Endothelial cell (in vitro differentiated cells): Measurements from ENCODE around the gene TXLNB. TPM values are rescaled to one million over a fixed set of nuclear protein-coding genes. Genes with fewer than 3 reads are reported as not detected.

Experiments used
- DNase-seq: peaks from one replicate; pipeline ENCODE4 v3.0.0; 2021; ENCODE audit warnings: low spot score
- H3K27ac Mint-ChIP-seq: one replicate; pipeline ENCODE4 v1.8.0; 2021; ENCODE audit warnings: mixed read lengths, inconsistent platforms; ENCODE audit not compliant: unreplicated experiment
- H3K27me3 Mint-ChIP-seq: one replicate; pipeline ENCODE4 v1.8.0; 2021; ENCODE audit warnings: mild to moderate bottlenecking, moderate library complexity, mixed read lengths, inconsistent platforms; ENCODE audit not compliant: unreplicated experiment
- H3K36me3 Mint-ChIP-seq: one replicate; pipeline ENCODE4 v1.8.0; 2021; ENCODE audit warnings: mild to moderate bottlenecking, low read depth, mixed read lengths, inconsistent platforms; ENCODE audit not compliant: unreplicated experiment
- H3K4me1 Mint-ChIP-seq: one replicate; pipeline ENCODE4 v1.8.0; 2021; ENCODE audit warnings: mild to moderate bottlenecking, mixed read lengths, inconsistent platforms; ENCODE audit not compliant: unreplicated experiment
- H3K4me3 Mint-ChIP-seq: one replicate; pipeline ENCODE4 v1.8.0; 2021; ENCODE audit warnings: mild to moderate bottlenecking, mixed read lengths, inconsistent platforms; ENCODE audit not compliant: unreplicated experiment
- H3K9me3 Mint-ChIP-seq: one replicate; pipeline ENCODE4 v1.8.0; 2021; ENCODE audit warnings: mixed read lengths, inconsistent platforms; ENCODE audit not compliant: unreplicated experiment
- long read RNA-seq: library from polyadenylated mRNA; unstranded; transcript quantifications from one replicate; pipeline ENCODE4 v2.0.0, GENCODE V29; 2020; ENCODE audit not compliant: unreplicated experiment
- total RNA-seq: library from RNA; stranded (reverse); fragmentation: NEBNext Ultra II Directional; extraction: Animal tissue kit (Norgen Biotek cat#: 25700); gene quantifications from one replicate; pipeline ENCODE4 v1.2.1, GENCODE V29; 2021; ENCODE audit not compliant: unreplicated experiment
- TF ChIP-seq, protein P1 (sequence below): fragments of 200-600 bp; sonication (generic); IDR thresholded peaks from one replicate; pipeline ENCODE4 v1.5.0; 2021; ENCODE audit warnings: antibody characterized with exemption; ENCODE audit not compliant: unreplicated experiment

The TXLNB gene
- total RNA-seq: 0.41 TPM
- long read RNA-seq: 0 reads

- no peaks in the 10 kb centered on the region for H3K27me3 Mint-ChIP-seq
- no peaks in the 10 kb centered on the region for H3K9me3 Mint-ChIP-seq
- TF ChIP-seq, protein P1, sequence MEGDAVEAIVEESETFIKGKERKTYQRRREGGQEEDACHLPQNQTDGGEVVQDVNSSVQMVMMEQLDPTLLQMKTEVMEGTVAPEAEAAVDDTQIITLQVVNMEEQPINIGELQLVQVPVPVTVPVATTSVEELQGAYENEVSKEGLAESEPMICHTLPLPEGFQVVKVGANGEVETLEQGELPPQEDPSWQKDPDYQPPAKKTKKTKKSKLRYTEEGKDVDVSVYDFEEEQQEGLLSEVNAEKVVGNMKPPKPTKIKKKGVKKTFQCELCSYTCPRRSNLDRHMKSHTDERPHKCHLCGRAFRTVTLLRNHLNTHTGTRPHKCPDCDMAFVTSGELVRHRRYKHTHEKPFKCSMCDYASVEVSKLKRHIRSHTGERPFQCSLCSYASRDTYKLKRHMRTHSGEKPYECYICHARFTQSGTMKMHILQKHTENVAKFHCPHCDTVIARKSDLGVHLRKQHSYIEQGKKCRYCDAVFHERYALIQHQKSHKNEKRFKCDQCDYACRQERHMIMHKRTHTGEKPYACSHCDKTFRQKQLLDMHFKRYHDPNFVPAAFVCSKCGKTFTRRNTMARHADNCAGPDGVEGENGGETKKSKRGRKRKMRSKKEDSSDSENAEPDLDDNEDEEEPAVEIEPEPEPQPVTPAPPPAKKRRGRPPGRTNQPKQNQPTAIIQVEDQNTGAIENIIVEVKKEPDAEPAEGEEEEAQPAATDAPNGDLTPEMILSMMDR: no peak
- H3K36me3 Mint-ChIP-seq: peaks cover 4% of the 10 kb centered on the region
- peaks cover 33% of the 10 kb centered on the region for H3K4me1 Mint-ChIP-seq
- DNase-seq: peak; percentile 8
- H3K27ac Mint-ChIP-seq: peak within 1 kb of the TSS; percentile 91
- no peak within 1 kb of the TSS for H3K4me3 Mint-ChIP-seq
Measured at GRCh38 chr6:139291813-139292619, at the start of gene TXLNB. Gene TXLNB (minus strand): TSS chr6:139291998. CDS start chr6:139288899, 3,099 bp downstream.

- H3K27me3 Mint-ChIP-seq: peaks cover 2% of the 10 kb centered on the region
- DNase-seq: no peak
- TF ChIP-seq, protein P1: no peak
- H3K27ac Mint-ChIP-seq: no peak overlapping the region
- H3K4me3 Mint-ChIP-seq: no peak overlapping the region
- no peaks in the 10 kb centered on the region for H3K36me3 Mint-ChIP-seq
- H3K4me1 Mint-ChIP-seq: no peaks in the 10 kb centered on the region
- H3K9me3 Mint-ChIP-seq: no peaks in the 10 kb centered on the region
Measured at GRCh38 chr6:139341060-139341459, 49.3 kb upstream of the TXLNB start.

DNA sequence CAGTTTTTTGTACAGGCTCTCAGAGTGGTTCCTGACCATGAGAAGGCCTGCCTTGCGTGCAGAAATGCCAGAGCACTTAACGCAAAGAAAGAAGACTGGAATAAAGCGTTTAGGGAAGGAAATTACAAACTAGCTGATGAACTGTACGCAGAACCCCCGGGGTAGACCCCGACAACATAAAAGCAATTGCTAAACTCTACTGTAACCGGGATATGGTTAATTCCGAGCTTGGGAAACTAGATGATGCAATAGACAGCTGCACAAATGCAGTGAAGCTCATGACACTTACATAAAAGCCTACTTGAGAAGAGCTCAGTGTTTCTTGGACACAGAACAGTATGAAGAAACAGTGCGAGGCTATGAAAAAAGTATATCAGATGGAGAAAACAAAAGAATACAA is 47.0 kb upstream of the TXLNB start:
- Mint-ChIP-seq H3K4me3 (no peak overlapping the region), H3K27ac (no peak overlapping the region), H3K9me3 (no peaks in the 10 kb centered on the region), H3K27me3 (peaks cover 2% of the 10 kb centered on the region), H3K4me1 (peaks cover 3% of the 10 kb centered on the region), H3K36me3 (no peaks in the 10 kb centered on the region)
- no peak for DNase-seq
- TF ChIP-seq, protein P1: no peak

DNA sequence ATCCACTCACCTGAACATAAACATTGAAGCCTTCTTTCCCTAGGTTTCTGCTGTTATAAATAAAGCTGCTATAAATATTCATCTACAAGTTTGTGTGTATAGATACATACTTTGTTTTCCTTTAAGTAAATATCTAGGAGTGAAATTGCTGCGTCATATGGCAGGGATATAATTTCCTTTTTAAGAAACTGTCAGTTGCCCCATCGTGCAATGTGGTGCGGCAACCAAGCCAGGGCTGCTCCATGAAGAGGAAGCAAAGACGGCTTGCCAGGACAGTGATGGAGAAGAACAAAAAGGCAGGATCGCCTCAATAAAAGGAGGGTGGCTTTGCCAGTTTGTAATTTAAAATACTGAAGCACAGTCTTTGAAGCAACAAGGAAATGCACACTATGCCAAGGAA is 46.0 kb upstream of the TXLNB start:
- DNase-seq: no peak
- H3K9me3 Mint-ChIP-seq: no peaks in the 10 kb centered on the region
- H3K27ac Mint-ChIP-seq: no peak overlapping the region
- no peak overlapping the region for H3K4me3 Mint-ChIP-seq
- TF ChIP-seq, protein P1: no peak
- H3K4me1 Mint-ChIP-seq: peaks cover 3% of the 10 kb centered on the region
- H3K27me3 Mint-ChIP-seq: peaks cover 2% of the 10 kb centered on the region
- H3K36me3 Mint-ChIP-seq: no peaks in the 10 kb centered on the region

DNA sequence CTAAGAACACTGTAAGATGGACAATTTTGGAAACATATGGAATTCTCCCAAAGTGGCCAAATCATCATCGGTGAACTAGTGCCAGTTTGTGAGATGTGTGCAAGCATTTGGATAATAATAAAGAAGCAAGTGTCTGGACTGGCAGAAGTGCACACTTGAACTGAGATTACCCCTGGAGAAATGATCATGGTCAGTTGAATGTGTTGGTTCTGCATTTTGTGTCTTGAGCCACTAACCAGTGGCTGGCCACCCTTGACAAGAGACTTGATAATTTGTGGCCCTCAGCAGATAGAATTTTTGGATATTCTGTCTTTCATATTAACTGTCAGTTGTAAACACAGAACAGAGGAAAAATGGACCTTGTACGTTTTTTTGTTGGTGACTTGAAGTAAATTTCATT is 45.2 kb upstream of the TXLNB start:
- TF ChIP-seq, protein P1: no peak
- peaks cover 2% of the 10 kb centered on the region for H3K27me3 Mint-ChIP-seq
- no peaks in the 10 kb centered on the region for H3K36me3 Mint-ChIP-seq
- H3K27ac Mint-ChIP-seq: no peak overlapping the region
- H3K4me1 Mint-ChIP-seq: peaks cover 3% of the 10 kb centered on the region
- no peaks in the 10 kb centered on the region for H3K9me3 Mint-ChIP-seq
- no peak for DNase-seq
- H3K4me3 Mint-ChIP-seq: no peak overlapping the region
